Measurements from ENCODE around the gene PSTK. TPM values are rescaled to one million over a fixed set of nuclear protein-coding genes. Genes with fewer than 3 reads are reported as not detected.

The PSTK gene
- total RNA-seq, 1 donor from 2014 or later, result 18.1 TPM

DNA sequence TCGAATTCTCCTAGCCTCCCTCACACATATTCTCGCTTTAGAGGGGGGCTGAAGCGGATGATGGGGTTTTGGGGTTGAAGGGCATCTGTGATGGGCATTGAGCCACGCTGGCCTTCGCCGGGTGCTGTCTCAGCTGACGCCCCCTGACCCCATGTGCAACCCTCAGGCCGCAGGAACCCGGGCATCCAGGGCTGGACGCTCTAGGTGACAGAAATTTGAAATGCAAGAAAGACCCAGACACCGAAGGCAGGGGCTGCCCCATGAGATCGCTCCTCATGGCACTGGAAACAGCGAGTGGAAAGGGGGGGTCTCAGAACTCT lies 25.5 kb upstream of the PSTK start:
- TF ChIP-seq EZH2phosphoT487 (IDR thresholded peaks at IDR 0.05), result no peak
- no peak for TF ChIP-seq CTCF (IDR thresholded peaks at IDR 0.05)
- TF ChIP-seq EZH2 (IDR thresholded peaks at IDR 0.05), result no peak
- peak overlapping the region; percentile 91 for H3K4me3 Mint-ChIP-seq
- no peak overlapping the region for H3K27ac Mint-ChIP-seq
- peaks cover 2% of the 10 kb centered on the region for H3K27me3 Mint-ChIP-seq (ENCODE audit: insufficient read depth, low read depth)
- H3K36me3 Mint-ChIP-seq, result peaks cover 4% of the 10 kb centered on the region
- no peaks in the 10 kb centered on the region for H3K9me3 Mint-ChIP-seq
- Histone ChIP-seq H3K36me3 (no peaks in the 10 kb centered on the region), H3K9ac (no peak overlapping the region), H3K27me3 (peaks cover 19% of the 10 kb centered on the region), H3F3A (ENCODE audit: low read depth) (no peaks in the 10 kb centered on the region), H3K27ac (no peak overlapping the region), H2AFZ (replicated peaks) (peak overlapping the region; percentile 84), H3K4me3 (no peak overlapping the region), H3K79me2 (ENCODE audit: low read depth) (peaks cover 27% of the 10 kb centered on the region), H3K4me1 (peaks cover 4% of the 10 kb centered on the region), H3K9me3 (ENCODE audit: low read depth) (no peaks in the 10 kb centered on the region), H3K4me2 (no peak overlapping the region), H4K20me1 (ENCODE audit: low read depth) (no peaks in the 10 kb centered on the region)
- no peak for DNase-seq (ENCODE audit: low spot score)
- peaks cover 21% of the 10 kb centered on the region for H3K4me1 Mint-ChIP-seq

DNA sequence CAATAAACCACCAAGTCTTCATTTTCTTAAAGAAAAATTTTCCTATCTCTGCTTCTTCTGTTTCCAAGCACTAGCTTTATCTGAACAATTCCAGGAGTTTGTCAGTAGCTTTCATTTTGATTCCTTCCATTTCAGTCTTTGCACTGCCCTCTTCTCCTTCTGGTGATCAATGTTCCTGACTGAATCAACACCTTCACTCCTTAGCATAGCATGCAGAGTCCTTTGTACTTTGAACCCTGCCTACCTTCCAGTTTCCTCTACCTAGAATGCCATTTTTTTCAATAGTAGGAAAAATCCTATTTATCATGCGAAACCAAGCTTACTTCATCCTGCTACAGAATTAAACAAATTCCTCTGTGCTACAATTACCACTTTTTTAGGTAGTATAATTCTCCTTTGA lies 24.3 kb upstream of the PSTK start:
- no peak overlapping the region for H3K4me3 Mint-ChIP-seq
- TF ChIP-seq EZH2phosphoT487 (IDR thresholded peaks at IDR 0.05) (no peak), EZH2 (IDR thresholded peaks at IDR 0.05) (no peak), CTCF (IDR thresholded peaks at IDR 0.05) (no peak)
- H3K27ac ChIP-seq, result no peak overlapping the region

GRCh38 chr10:122957474-122957873 lies 22.7 kb upstream of the PSTK start:
- Mint-ChIP-seq H3K4me3 (no peak overlapping the region), H3K36me3 (peaks cover 4% of the 10 kb centered on the region), H3K27ac (no peak overlapping the region), H3K4me1 (peaks cover 16% of the 10 kb centered on the region), H3K9me3 (no peaks in the 10 kb centered on the region), H3K27me3 (ENCODE audit: insufficient read depth, low read depth) (peaks cover 2% of the 10 kb centered on the region)
- no peak overlapping the region for H3K9ac ChIP-seq
- no peaks in the 10 kb centered on the region for H3K9me3 ChIP-seq (ENCODE audit: low read depth)
- no peak overlapping the region for H3K4me3 ChIP-seq
- no peak for DNase-seq (ENCODE audit: low spot score)
- peaks cover 19% of the 10 kb centered on the region for H3K27me3 ChIP-seq
- no peak overlapping the region for H2AFZ ChIP-seq (replicated peaks)
- no peaks in the 10 kb centered on the region for H4K20me1 ChIP-seq (ENCODE audit: low read depth)
- peaks cover 11% of the 10 kb centered on the region for H3K79me2 ChIP-seq (ENCODE audit: low read depth)
- no peak overlapping the region for H3K27ac ChIP-seq
- H3F3A ChIP-seq (ENCODE audit: low read depth), result no peaks in the 10 kb centered on the region
- TF ChIP-seq EZH2phosphoT487 (IDR thresholded peaks at IDR 0.05) (no peak), CTCF (IDR thresholded peaks at IDR 0.05) (no peak), EZH2 (IDR thresholded peaks at IDR 0.05) (no peak)
- peaks cover 4% of the 10 kb centered on the region for H3K4me1 ChIP-seq
- H3K4me2 ChIP-seq, result no peak overlapping the region
- no peaks in the 10 kb centered on the region for H3K36me3 ChIP-seq

More for the DNA sequence above, 24.3 kb upstream of the PSTK start:
- Histone ChIP-seq H3K4me3 (no peak overlapping the region), H3K36me3 (no peaks in the 10 kb centered on the region), H3K4me2 (no peak overlapping the region), H3K27me3 (peaks cover 19% of the 10 kb centered on the region), H2AFZ (replicated peaks) (no peak overlapping the region), H3K4me1 (peaks cover 4% of the 10 kb centered on the region), H3K79me2 (ENCODE audit: low read depth) (peaks cover 27% of the 10 kb centered on the region), H4K20me1 (ENCODE audit: low read depth) (no peaks in the 10 kb centered on the region), H3K9me3 (ENCODE audit: low read depth) (no peaks in the 10 kb centered on the region), H3K9ac (no peak overlapping the region), H3F3A (ENCODE audit: low read depth) (no peaks in the 10 kb centered on the region)
- Mint-ChIP-seq H3K9me3 (no peaks in the 10 kb centered on the region), H3K27me3 (ENCODE audit: insufficient read depth, low read depth) (peaks cover 2% of the 10 kb centered on the region), H3K4me1 (peaks cover 21% of the 10 kb centered on the region), H3K27ac (no peak overlapping the region), H3K36me3 (peaks cover 4% of the 10 kb centered on the region)
- DNase-seq (ENCODE audit: low spot score), result no peak
